Erythroblast (primary cell): ENCODE measurements around the gene KMT2E.

Source experiments
- DNase-seq, 2 experiments: peaks; one replicate each; lab custom pipeline; 2025; lab: John Stamatoyannopoulos, UW
- GATA1 ChIP-seq: IDR thresholded peaks from 2 replicates; pipeline ENCODE4 v1.6.1; 2011; ENCODE audit warnings: low read depth, mild to moderate bottlenecking, control low read depth, low read length, moderate library complexity
- POLR2A ChIP-seq: IDR thresholded peaks from 2 replicates; pipeline ENCODE4 v1.6.1; 2011; ENCODE audit warnings: mild to moderate bottlenecking, low read length

The KMT2E gene

DNA sequence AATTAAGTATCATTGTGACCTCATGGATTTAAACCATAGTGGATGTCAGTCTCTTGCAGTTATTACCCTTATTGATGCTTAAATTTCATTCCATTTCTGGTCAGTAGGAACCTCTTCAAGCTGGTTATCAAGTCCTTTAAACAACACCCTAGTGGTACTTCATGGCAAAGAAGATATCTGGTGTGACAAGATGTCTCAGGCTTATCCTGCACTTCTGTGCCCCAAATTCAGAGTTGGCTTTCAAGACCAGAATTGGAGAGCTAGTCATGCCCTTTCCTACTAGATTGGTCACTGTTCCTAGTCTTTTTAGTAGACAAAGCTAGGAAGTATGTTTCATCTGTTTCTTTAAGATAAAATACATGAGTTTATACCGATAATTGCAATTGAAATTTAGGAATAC is 54.9 kb downstream of the KMT2E start:
- TF ChIP-seq POLR2A (no peak), GATA1 (no peak)
- peak; percentile 69 to 87 for DNase-seq

GRCh38 chr7:105073143-105073542 is 59.1 kb downstream of the KMT2E start:
- DNase-seq = no peak

DNA sequence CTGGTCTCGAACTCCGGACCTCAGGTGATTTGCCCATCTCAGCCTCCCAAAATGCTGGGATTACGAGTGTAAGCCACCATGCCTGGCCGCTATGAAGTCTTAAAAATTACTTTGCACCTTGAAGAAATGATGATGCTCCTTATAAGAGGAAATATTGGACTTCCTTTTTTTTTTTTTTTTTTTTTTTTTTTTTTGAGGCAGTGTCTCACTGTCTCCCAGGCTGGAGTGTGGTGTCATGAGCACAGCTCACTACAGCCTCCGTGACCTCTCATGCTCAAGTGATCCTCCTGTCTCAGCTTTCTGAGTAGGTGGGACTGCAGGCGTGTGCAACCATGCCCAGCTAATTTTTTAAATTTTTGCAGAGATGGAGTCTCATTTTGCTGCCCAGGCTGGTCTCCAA is 65.3 kb downstream of the KMT2E start:
- TF ChIP-seq GATA1 (no peak), POLR2A (no peak)

More at GRCh38 chr7:105073143-105073542, 59.1 kb downstream of the KMT2E start:
- TF ChIP-seq GATA1 = no peak
- TF ChIP-seq POLR2A = no peak

GRCh38 chr7:105084581-105084980 is 70.6 kb downstream of the KMT2E start:
- TF ChIP-seq GATA1 (no peak), POLR2A (no peak)
- no peak for DNase-seq

More for the DNA sequence above, 65.3 kb downstream of the KMT2E start:
- DNase-seq = no peak

- TF ChIP-seq POLR2A (no peak), GATA1 (no peak)
- DNase-seq = no peak
These were observed 72.8 kb downstream of the KMT2E start for GRCh38 chr7:105086850-105087249.

GRCh38 chr7:105087981-105088380 is 74.0 kb downstream of the KMT2E start:
- DNase-seq = no peak
- TF ChIP-seq POLR2A (no peak), GATA1 (no peak)

- no peak for TF ChIP-seq GATA1
- TF ChIP-seq POLR2A = no peak
- DNase-seq = no peak
These were observed 74.5 kb downstream of the KMT2E start for GRCh38 chr7:105088456-105088855.

DNA sequence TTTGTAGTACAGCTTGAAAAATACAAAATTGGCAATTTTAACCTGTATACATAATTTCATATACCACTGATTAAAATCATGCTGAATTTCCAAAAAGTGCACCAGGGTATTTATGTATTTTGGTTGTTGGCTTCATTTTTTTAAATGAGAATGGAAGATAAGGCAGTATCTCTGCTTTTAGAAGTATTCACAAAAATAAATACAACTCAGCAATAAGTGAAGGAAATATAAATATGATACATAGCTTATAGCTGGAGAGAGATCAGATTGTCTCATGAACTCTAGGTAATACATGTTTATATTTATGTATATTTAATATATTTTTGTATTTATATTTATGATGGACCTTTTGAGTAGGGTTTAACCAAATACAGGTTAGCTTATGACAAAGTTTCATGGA is 81.0 kb downstream of the KMT2E start:
- TF ChIP-seq GATA1 = no peak
- no peak for TF ChIP-seq POLR2A

DNA sequence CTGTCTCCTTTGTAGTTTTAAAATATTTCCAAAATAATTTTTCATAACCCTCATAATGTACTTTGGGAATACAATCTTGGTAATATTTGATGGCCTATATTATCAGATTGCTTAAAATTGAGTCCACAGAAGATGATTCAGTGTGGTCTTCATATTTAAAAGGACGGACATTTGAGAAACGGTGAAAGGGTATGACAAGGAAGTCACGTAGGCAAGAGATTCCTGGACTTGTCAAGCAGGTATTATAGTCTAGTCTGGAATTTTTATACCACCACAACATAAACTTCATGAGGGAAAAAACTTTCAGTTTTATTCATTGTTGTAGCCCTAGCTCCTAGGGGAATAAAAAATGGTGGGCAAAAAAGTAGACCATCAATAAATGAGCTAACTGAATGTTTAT is 82.3 kb downstream of the KMT2E start:
- no peak for DNase-seq
- no peak for TF ChIP-seq POLR2A
- no peak for TF ChIP-seq GATA1

More for the DNA sequence above, 81.0 kb downstream of the KMT2E start:
- no peak for DNase-seq

- no peak for DNase-seq
- no peak for TF ChIP-seq GATA1
- no peak for TF ChIP-seq POLR2A
These were observed 83.6 kb downstream of the KMT2E start for GRCh38 chr7:105097619-105098018.

DNA sequence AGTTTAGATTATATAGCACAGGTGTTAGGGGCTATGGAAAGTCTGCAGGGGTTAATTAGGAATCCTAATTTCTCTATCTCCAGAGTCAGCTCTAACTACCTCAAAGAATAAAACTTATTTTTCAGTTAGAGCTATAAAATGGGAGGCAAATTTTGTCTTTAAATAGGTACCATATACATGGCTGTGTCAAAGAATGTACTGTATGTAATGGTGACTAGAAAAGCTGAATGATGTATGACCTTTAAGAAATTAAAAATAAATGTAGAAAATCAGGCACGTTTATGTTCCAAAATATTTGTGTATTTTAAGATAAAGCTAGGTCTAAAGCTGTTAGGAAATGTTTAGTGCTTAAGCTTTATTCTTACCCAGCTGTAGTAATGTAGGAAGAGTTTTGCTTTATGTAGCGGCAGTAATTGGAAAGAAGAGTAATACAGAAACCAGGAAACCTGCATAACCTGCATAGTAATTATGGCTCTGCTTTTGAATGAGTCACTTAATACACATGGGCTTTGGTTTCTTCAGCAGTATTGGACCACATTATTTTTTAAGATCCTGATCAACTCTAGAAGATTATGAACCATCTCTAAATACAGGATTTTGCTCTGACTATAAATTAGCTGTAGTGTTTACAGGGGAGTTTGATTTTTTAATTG is 85.0 kb downstream of the KMT2E start:
- no peak for DNase-seq

DNA sequence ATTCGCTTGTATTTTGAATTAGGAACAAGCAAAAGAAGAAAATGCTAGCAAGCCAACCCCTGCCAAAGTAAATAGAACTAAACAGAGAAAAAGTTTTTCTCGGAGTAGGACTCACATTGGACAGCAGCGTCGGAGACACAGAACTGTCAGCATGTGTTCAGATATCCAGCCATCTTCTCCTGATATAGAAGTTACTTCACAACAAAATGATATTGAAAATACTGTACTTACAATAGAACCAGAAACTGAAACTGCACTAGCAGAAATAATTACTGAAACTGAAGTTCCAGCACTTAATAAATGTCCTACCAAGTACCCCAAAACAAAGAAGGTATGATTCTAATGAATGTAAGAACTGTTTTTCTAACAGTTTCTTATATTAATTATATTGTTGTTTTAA is 87.9 kb downstream of the KMT2E start:
- TF ChIP-seq POLR2A = no peak
- no peak for TF ChIP-seq GATA1
- DNase-seq = no peak

More for the DNA sequence above, 85.0 kb downstream of the KMT2E start:
- TF ChIP-seq GATA1 (no peak), POLR2A (no peak)

DNA sequence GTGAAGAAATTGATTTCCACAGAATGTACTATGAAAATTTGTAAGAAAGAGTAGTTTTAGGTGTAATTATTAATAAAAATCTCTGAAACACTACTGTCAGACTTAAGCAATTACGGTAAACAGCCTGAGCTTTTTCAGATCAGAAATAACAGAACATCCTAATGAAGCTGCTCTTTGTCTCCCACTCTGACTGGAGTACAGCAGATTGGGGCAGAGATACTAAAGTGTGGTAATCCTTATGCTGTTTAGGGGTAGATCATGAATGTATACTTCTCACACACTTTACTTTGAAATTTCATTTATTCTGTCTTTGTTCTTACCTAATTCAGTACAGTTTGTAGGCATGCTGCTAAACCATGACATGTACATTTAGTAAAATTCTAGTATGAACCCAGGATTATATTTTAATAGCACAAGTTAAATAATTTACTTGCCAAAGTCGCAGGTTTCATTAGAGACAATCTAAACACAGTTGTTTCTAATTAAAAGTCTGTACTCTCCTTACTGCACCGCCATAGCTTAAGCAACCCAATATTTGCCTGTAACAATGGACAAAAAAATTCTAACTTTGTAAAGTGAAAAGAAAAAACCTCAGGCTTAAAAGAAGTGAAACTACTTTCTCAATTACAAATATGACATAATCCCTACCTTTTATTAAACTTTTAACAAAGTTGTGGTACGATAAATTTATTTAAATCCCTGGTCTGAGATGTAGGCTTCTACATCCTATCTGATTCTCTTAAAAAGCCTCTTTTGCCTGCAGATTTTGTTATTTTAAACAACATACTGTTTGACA is 88.8 kb downstream of the KMT2E start:
- TF ChIP-seq GATA1 = no peak
- no peak for TF ChIP-seq POLR2A
- no peak for DNase-seq

DNA sequence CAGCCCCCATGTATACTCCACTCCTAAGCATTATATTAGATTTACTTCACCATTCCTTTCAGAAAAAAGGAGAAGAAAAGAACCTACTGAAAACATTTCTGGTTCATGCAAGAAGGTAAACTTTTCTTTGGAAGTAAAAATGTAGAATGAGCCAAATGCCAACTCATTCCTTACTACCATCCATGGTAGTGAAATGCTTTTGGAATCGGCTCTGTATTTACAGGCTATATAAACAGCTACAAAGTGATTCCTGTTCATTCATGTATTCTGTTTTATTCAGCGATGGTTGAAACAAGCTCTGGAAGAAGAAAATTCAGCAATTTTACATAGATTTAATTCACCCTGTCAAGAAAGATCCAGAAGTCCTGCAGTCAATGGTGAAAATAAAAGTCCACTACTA is 91.6 kb downstream of the KMT2E start:
- no peak for TF ChIP-seq POLR2A
- no peak for DNase-seq
